Measurements from ENCODE around the gene VIM.

DNA sequence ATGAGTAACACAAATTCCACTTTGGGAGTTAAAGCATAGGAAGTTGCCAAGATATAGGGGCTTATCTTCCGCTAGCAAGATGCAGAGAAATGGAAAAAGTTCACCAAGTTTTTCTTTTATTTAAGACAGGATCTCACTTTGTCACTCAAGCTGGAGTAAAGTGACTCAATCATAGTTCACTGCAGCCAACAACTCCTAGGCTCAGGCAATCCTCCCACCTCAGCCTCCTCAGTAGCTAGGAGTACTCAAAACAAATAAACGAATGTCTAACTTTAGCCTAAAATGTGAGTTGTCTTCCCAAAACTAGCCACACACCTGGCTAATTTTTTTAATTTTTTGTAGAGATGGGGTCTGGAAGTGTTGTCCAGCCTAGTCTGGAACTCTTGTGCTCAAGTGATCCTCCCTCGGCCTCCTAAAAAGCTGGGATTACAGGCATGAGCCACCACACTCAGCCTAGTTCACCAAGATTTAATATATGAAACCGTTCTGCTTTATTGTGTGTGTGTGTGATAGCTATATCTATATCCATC is 9.9 kb downstream of the VIM start:
- TF ChIP-seq, protein P1, sequence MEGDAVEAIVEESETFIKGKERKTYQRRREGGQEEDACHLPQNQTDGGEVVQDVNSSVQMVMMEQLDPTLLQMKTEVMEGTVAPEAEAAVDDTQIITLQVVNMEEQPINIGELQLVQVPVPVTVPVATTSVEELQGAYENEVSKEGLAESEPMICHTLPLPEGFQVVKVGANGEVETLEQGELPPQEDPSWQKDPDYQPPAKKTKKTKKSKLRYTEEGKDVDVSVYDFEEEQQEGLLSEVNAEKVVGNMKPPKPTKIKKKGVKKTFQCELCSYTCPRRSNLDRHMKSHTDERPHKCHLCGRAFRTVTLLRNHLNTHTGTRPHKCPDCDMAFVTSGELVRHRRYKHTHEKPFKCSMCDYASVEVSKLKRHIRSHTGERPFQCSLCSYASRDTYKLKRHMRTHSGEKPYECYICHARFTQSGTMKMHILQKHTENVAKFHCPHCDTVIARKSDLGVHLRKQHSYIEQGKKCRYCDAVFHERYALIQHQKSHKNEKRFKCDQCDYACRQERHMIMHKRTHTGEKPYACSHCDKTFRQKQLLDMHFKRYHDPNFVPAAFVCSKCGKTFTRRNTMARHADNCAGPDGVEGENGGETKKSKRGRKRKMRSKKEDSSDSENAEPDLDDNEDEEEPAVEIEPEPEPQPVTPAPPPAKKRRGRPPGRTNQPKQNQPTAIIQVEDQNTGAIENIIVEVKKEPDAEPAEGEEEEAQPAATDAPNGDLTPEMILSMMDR (IDR thresholded peaks at IDR 0.05): no peak
- TF ChIP-seq POLR2A (IDR thresholded peaks at IDR 0.05): no peak

Measured in adrenal gland (tissue), 5 donors.